GM21737 (cell line): Measurements from ENCODE around the gene IL17RC.
"Not testable (repeated sequence)": the region's sequence is repeated elsewhere in the genome, so short reads cannot be mapped to it uniquely, and the experiment has no call there.

ENCODE experiments used
- ATAC-seq: cut with Tn5 transposase; IDR thresholded peaks from one replicate; pipeline ENCODE4 v1.9.1; 2021; ENCODE audit warnings: mild to moderate bottlenecking, moderate library complexity; ENCODE audit not compliant: unreplicated experiment

IL17RC gene

DNA sequence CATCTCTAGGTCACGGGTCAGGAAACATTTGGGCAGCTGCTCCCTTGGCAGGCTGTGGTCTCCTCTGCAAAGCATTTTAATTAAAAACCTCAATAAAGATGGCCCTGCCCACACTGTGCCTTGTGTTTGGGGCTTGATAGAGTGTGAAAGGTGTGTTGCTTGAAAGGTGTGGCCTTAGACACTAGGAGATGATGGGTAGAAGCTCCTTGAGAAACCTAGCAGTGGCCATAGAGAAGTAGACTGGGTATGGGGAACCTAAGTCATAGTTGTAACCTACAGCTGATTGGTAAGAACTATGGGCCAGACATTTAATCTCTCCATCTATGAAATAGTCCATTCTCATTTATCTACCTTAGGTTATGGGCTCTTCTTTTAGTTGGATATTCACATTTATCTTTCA, 23.2 kb upstream of the IL17RC start:
- ATAC-seq = no peak

DNA sequence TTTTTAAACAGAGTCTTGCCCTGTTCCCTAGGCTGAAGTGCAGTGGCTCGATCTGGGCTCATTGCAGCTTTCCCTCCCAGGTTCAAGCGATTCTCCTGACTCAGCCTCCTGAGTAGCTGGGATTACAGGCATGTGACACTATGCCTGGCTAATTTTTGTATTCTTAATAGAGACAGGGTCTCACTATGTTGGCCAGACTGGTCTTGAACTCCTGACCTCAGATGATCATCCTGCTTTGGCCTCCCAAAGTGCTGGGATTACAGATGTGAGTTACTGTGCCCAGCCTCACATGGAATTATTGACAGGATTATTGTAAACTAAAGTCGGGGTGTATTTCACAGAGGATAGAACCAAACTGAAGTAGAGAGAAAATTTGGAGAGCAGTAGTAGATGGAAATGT, 21.2 kb upstream of the IL17RC start:
- not testable (repeated sequence) for ATAC-seq

- not testable (repeated sequence) for ATAC-seq
Measured at GRCh38 chr3:9896755-9897407, 20.0 kb upstream of the IL17RC start.

- ATAC-seq = no peak
Measured at GRCh38 chr3:9897408-9898372, 19.2 kb upstream of the IL17RC start.

DNA sequence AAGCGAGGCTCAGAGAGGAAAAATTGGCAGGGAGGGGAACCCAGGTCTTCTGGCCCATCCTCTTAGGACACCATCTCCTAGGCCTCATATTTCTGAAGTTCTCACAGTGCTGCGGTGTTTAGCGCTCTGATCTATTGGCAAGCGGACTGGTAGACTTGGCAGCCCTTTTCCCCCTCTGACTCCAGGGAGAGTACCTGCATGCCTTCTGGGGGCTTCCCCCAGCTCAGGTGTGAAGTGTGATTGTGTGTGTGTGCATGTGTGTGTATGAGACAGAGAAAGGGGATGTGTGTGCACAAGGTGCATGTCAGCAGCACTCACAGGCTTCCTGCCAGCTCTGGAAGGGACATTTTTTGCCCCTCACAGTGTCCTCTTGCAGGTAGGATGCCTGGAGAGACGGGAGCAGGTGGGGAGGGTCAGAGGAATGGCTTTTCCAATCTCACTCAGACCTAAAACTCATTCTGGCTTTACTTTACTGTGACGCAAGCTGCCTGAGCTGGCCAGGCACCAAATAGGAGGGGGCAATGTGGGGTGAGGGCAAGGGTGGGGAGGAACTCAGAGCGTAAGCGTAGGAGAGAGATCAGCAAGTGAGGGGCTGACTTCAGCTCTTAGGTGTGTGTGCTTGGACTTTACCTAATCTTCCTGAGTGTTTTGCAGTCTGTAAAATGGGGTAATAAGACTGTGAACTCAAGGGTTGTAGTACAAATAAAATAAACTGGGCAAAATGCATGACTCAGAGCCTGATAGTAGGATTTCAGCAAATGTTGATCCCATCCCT, 18.2 kb upstream of the IL17RC start:
- no peak for ATAC-seq

DNA sequence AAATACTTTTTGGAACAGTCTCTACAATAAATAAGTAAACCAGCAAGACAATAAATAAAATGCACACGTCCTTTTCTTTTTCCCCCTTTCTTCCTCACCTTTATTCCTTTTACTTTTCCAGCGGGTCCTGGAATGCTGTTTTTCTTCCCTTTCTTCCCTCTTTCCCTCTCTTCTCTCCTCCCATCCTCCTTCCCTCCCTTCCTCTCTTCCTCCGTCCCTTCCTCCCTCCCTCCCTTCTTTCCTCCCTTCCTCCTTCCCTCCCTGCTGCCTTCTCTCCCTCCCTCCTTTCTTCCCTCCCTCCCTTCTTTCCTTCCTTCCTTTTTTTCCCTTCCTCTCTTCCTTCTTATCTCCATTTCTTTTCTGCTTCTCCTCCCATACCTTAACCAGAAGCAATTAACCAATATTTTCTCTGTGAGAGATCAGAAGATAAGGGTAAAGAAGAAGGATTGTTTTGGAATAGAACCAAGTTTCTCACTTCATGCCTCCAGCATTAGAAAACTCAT, 17.6 kb upstream of the IL17RC start:
- no peak for ATAC-seq

DNA sequence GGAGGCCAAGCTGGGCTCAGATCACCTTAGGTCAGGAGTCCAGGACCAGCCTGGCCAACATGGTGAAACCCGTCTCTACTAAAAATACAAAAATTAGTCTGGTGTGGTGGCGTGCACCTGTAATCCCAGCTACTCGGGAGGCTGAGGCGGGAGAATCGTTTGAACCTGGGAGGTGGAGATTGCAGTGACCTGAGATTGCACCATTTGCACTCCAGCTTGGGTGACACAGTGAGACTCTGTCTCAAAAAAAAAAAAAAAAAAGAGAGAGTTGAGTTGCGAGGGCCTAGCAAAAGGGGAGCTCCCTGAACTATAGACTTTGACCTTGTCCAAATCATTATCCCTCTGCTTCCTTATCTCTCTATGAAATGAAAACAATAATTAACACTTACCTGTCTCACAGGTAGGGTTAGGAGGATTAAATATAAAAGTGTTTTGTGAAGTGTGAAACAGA, 15.9 kb upstream of the IL17RC start:
- ATAC-seq = not testable (repeated sequence)

- ATAC-seq = no peak
Measured at GRCh38 chr3:9901967-9902366, 14.9 kb upstream of the IL17RC start.

- ATAC-seq = no peak
Measured at GRCh38 chr3:9902372-9903237, 14.3 kb upstream of the IL17RC start, which contains the start of gene IL17RE. IL17RE (plus strand) TSS chr3:9902848; CDS start chr3:9902933, 85 bp downstream.

GRCh38 chr3:9903238-9903624, 13.7 kb upstream of the IL17RC start:
- ATAC-seq = no peak

GRCh38 chr3:9903904-9904303, 13.0 kb upstream of the IL17RC start:
- no peak for ATAC-seq

GRCh38 chr3:9906480-9906879, 10.4 kb upstream of the IL17RC start:
- ATAC-seq = no peak

GRCh38 chr3:9908286-9908685, 8.6 kb upstream of the IL17RC start:
- no peak for ATAC-seq

DNA sequence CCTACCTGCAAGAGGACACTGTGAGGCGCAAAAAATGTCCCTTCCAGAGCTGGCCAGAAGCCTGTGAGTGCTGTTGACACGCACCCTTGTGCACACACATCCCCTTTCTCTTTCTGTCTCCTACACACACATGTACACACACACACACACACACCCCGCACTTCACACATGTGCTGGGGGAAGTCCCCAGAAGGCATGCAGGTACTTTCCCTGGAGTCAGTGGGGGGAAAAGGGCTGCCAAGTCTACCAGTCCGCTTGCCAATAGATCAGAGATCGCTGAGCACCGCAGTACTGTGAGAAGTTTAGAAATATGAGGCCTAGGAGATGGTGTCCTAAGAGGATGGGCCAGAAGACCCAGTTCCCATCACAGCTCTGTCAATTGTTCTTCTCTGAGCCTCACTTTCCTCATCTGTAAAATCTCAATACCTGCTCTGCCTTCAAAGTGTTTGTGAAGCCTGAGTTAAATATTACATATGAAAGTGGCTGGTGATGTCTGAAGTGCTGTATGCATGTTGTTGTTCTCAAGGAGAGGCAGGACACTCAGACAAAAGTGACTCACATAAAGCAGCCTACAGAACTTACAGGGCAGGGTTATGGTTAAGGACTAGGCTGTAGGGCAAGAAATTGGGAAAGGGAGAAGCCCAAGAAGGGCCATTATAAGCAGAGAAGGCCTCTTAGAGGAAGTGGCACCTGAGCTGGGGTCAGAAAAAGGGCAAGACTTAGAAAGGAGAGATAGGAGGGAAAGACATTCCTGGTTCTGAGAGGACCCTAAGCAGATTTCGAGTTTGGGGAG, 7.5 kb upstream of the IL17RC start:
- ATAC-seq = no peak

DNA sequence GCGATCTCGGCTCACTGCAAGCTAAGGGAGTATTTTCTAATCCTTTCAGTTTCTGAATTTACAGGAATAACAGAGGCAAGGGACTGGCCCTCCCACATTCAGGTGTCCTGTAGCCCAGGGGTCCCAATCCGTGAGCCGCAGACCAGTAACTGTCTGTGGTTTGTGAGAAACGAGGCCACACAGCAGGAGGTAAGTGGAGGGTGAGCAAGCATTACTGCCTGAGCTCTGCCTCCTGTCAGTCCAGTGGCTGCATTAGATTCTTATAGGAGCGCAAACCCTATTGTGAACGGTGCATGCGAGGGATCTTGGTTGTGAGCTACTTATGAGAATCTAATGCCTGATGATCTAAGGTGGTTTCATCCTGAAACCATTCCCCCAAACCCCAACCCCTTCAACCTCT, 5.0 kb upstream of the IL17RC start:
- ATAC-seq = no peak

GRCh38 chr3:9912294-9912935, 4.5 kb upstream of the IL17RC start:
- no peak for ATAC-seq

DNA sequence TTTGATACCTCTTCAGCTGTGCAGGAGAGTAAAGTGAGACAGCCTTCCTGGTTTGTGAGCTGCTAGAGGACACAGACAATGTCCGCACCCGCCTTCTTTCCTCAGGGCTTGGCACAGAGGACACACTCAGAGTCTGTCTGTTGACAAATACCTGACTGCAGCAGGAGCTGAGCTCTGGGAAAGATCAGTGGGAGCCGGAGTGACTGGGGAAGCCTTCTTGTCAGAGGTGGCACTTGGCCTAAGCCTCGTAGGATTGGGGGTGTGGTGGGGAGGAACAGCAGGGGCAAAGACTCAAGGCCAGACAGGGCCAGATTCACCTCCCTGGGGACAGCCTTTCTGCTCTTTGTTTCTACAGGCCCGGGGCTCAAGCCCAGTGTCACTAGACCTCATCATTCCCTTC, 3.3 kb upstream of the IL17RC start:
- no peak for ATAC-seq

DNA sequence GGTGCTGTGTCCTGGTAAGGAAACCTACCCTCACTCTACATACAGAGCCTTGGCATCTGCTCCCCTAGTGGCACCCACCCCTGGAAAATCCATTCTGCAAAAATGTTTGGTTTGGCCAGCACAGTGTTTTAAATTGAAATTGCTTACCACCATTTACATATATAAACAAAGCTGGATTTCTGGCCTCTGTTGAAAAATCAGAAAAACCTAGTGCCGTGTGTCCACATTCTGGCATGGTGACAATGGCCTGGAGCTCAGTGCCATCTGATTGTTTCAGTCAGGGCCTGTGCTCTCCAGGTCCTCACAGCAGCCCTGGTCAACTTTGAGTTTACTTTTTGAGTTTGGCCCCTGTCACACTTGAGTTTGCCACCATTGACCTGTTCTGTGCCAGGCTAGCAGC, 2.9 kb upstream of the IL17RC start:
- no peak for ATAC-seq
